ENCODE results near the gene FAM8A1. TPM values are rescaled to one million over a fixed set of nuclear protein-coding genes. Genes with fewer than 3 reads are reported as not detected.

FAM8A1 gene
- total and polyA plus RNA-seq, 2 of the 13 experiments (the other 11 are each of a cell fraction or from before 2014, with no cell fraction given), result 30.5 to 34.3 TPM

- TF ChIP-seq ATF3 (CRISPR knock-in tag; IDR thresholded peaks at IDR 0.05), result no peak; the same call in 1 of the 2 replicates
- no peak for TF ChIP-seq PAWR (CRISPR knock-in tag; IDR thresholded peaks at IDR 0.05; ENCODE audit: borderline replicate concordance)
- no peak for TF ChIP-seq NONO (IDR thresholded peaks at IDR 0.05)
- TF ChIP-seq NONO (CRISPR knock-in tag; conservative IDR thresholded peaks at IDR 0.05), result peak; percentile 91
- peak; percentile 48; the same call in 1 of the 2 replicates for TF ChIP-seq ZNF264 (CRISPR knock-in tag; IDR thresholded peaks at IDR 0.05)
- 0 out of 2 replicates have a peak, but pooled peaks have one; percentile 17 for TF ChIP-seq ZNF12 (CRISPR knock-in tag; IDR thresholded peaks at IDR 0.05)
- TF ChIP-seq HOXA3 (CRISPR knock-in tag; IDR thresholded peaks at IDR 0.05), result peak; percentile 81
- no peak; the same call in none of the 2 replicates for TF ChIP-seq MED1 (CRISPR knock-in tag; IDR thresholded peaks at IDR 0.05)
- peak; percentile 23; the same call in 1 of the 2 replicates for TF ChIP-seq LRRFIP1 (CRISPR knock-in tag; conservative IDR thresholded peaks at IDR 0.05)
- peak; percentile 95 for TF ChIP-seq SAP130 (CRISPR knock-in tag; IDR thresholded peaks at IDR 0.05; ENCODE audit: low read depth)
- no peak for TF ChIP-seq ZNF530 (CRISPR knock-in tag; IDR thresholded peaks at IDR 0.05; ENCODE audit: low read depth)
- 0 out of 2 replicates have a peak, but pooled peaks have one; percentile 20 for TF ChIP-seq MNT (IDR thresholded peaks at IDR 0.05)
- no peak for TF ChIP-seq ZNF180 (CRISPR knock-in tag; IDR thresholded peaks at IDR 0.05; ENCODE audit: borderline replicate concordance, low read depth)
- TF ChIP-seq PLRG1 (conservative IDR thresholded peaks at IDR 0.05), result no peak
- TF ChIP-seq KMT2B (CRISPR knock-in tag; IDR thresholded peaks at IDR 0.05), result peak; percentile 76
- no peak; the same call in none of the 2 replicates for TF ChIP-seq MXD3 (CRISPR knock-in tag; IDR thresholded peaks at IDR 0.05)
- no peak for TF ChIP-seq NR2F2 (IDR thresholded peaks at IDR 0.05; ENCODE audit: borderline replicate concordance, low read depth)
- peak; percentile 52; the same call in 1 of the 2 replicates for TF ChIP-seq PITX1 (CRISPR knock-in tag; IDR thresholded peaks at IDR 0.05)
- TF ChIP-seq MLX (CRISPR knock-in tag; IDR thresholded peaks at IDR 0.05), result peak; percentile 69; the same call in 1 of the 2 replicates
- no peak for TF ChIP-seq MBNL3 (CRISPR knock-in tag; conservative IDR thresholded peaks at IDR 0.05)
- peak; percentile 85 for TF ChIP-seq RBM39 (IDR thresholded peaks at IDR 0.05; ENCODE audit: low read depth, low read length, poor library complexity, severe bottlenecking)
- peak; percentile 94 for TF ChIP-seq GABPA (IDR thresholded peaks at IDR 0.05; ENCODE audit: low read depth, low read length)
- TF ChIP-seq GABPA (CRISPR knock-in tag; IDR thresholded peaks at IDR 0.05; ENCODE audit: low read depth), result peak; percentile 98
- TF ChIP-seq SIN3A (IDR thresholded peaks at IDR 0.05; ENCODE audit: borderline replicate concordance, low read depth, low read length), result peak; percentile 83; the same call in 1 of the 2 replicates
- peak; percentile 85 for TF ChIP-seq ETV6 (CRISPR knock-in tag; conservative IDR thresholded peaks at IDR 0.05)
- TF ChIP-seq PBX2 (CRISPR knock-in tag; IDR thresholded peaks at IDR 0.05), result no peak
Measured at GRCh38 chr6:17599877-17600526, at the start of gene FAM8A1 (continued).
